LNCaP clone FGC (cell line): ENCODE data around the gene SLC17A4.

Experiments used
- DNase-seq: peaks from one replicate; pipeline ENCODE4 v3.0.0-alpha.2; 2011; ENCODE audit warnings: low read depth
- H3K4me3 ChIP-seq: 2 replicates; pipeline ENCODE4 v1.5.1; 2011; ENCODE audit warnings: mild to moderate bottlenecking, low read depth, low read length, control low read depth
- CTCF ChIP-seq: IDR thresholded peaks from 2 replicates; pipeline ENCODE4 v1.5.1; 2012; ENCODE audit warnings: mild to moderate bottlenecking; ENCODE audit not compliant: control insufficient read depth, insufficient read depth; ENCODE audit errors: extremely low read depth

Gene SLC17A4

GRCh38 chr6:25754535-25754934, at the start of gene SLC17A4:
Gene SLC17A4 (plus strand): TSS chr6:25754742. CDS start chr6:25761963, 7,221 bp downstream.
- TF ChIP-seq CTCF = no peak
- no peak within 1 kb of the TSS for H3K4me3 ChIP-seq
- no peak for DNase-seq

- no peak overlapping the region for H3K4me3 ChIP-seq
- no peak for DNase-seq
- no peak for TF ChIP-seq CTCF
Observed at GRCh38 chr6:25706314-25707014, 48.1 kb upstream of the SLC17A4 start.

- no peak for TF ChIP-seq CTCF
- DNase-seq = no peak
- no peak overlapping the region for H3K4me3 ChIP-seq
Observed at GRCh38 chr6:25709761-25710160, 44.8 kb upstream of the SLC17A4 start.

- DNase-seq = no peak
- H3K4me3 ChIP-seq = no peak overlapping the region
- TF ChIP-seq CTCF = no peak
Observed at GRCh38 chr6:25710287-25710686, 44.3 kb upstream of the SLC17A4 start.

GRCh38 chr6:25713824-25714223, 40.7 kb upstream of the SLC17A4 start:
- TF ChIP-seq CTCF = no peak
- DNase-seq = no peak

GRCh38 chr6:25714765-25715164, 39.8 kb upstream of the SLC17A4 start:
- H3K4me3 ChIP-seq = no peak overlapping the region
- no peak for DNase-seq
- TF ChIP-seq CTCF = no peak

More at GRCh38 chr6:25713824-25714223, 40.7 kb upstream of the SLC17A4 start:
- H3K4me3 ChIP-seq = no peak overlapping the region

- no peak for TF ChIP-seq CTCF
- no peak for DNase-seq
- H3K4me3 ChIP-seq = no peak overlapping the region
Observed at GRCh38 chr6:25715794-25716193, 38.7 kb upstream of the SLC17A4 start.
